B cell (primary cell): ENCODE data around the gene HNRNPK. TPM values are rescaled to one million over a fixed set of nuclear protein-coding genes. Genes with fewer than 3 reads are reported as not detected.

Source experiments
- ATAC-seq: fragments of 200-7000 bp; cut with Tn5 transposase; one replicate; pipeline ENCODE4 v1.10.0; 2021; ENCODE audit warnings: low read depth, mild to moderate bottlenecking, moderate number of reproducible peaks, moderate library complexity
- CTCF ChIA-PET: fragments of 350-600 bp; sonication (Branson Sonifier 250); formaldehyde crosslinking; loops from one replicate; lab custom pipeline; 2021; ENCODE audit warnings: antibody characterized with exemption, inconsistent platforms; lab: Charles Lee
- POLR2A ChIA-PET: fragments of 350-600 bp; sonication (Branson Sonifier 250); formaldehyde crosslinking; loops from one replicate; lab custom pipeline; 2021; ENCODE audit warnings: antibody characterized with exemption; lab: Charles Lee
- DNase-seq: peaks from one replicate; pipeline ENCODE4 v3.0.0; 2013
- H2AFZ ChIP-seq: 2 replicates; pipeline ENCODE4 v1.6.1; 2012; ENCODE audit warnings: mild to moderate bottlenecking, low read depth, low read length; ENCODE audit not compliant: insufficient read depth, poor library complexity, severe bottlenecking
- H3K27ac ChIP-seq, 2 donors: 1 replicate in 1 of 2; 2 replicates in 1 of 2; pipeline ENCODE4 v1.5.1; 2012 to 2013; ENCODE audit warnings: low read length in 2 of 2, mild to moderate bottlenecking in 2 of 2, moderate library complexity in 1 of 2
- H3K27me3 ChIP-seq, 4 experiments: fragments of 200-600 bp in 1 of 4; sonication (generic) in 1 of 4; replicated peaks in 1 of 4; 1 replicate in 2 of 4; 2 replicates in 2 of 4; pipeline versions ENCODE4 v1.6.1 to v1.7.0; 2013 to 2016; ENCODE audit warnings: low read length in 3 of 4, mild to moderate bottlenecking in 2 of 4, mixed read lengths in 1 of 4, moderate library complexity in 1 of 4; ENCODE audit not compliant: insufficient read depth in 4 of 4, control insufficient read depth in 3 of 4; ENCODE audit errors: control extremely low read depth in 1 of 4
- H3K36me3 ChIP-seq, 2 experiments: replicated peaks in 1 of 2; 1 replicate in 1 of 2; 2 replicates in 1 of 2; pipeline versions ENCODE4 v1.6.1 to v1.7.1; 2013; ENCODE audit warnings: low read length in 1 of 2; ENCODE audit not compliant: insufficient read depth in 2 of 2, control insufficient read depth in 1 of 2; ENCODE audit errors: control extremely low read depth in 1 of 2, extremely low read depth in 1 of 2
- H3K4me1 ChIP-seq, 2 donors: fragments of 200-600 bp in 1 of 2; sonication (generic) in 1 of 2; 1 replicate in 1 of 2; 2 replicates in 1 of 2; pipeline versions ENCODE4 v1.5.1 to v1.6.1; 2013 to 2017; ENCODE audit warnings: low read length in 2 of 2; ENCODE audit not compliant: control insufficient read depth in 2 of 2, insufficient read depth in 2 of 2
- H3K4me2 ChIP-seq: replicated peaks from 2 replicates; pipeline ENCODE3; 2012; ENCODE audit warnings: mild to moderate bottlenecking, low read depth, low read length; ENCODE audit not compliant: poor library complexity, severe bottlenecking
- H3K4me3 ChIP-seq, 5 experiments: fragments of 200-600 bp in 1 of 5; sonication (generic) in 1 of 5; 1 replicate in 3 of 5; 2 replicates in 2 of 5; pipeline versions ENCODE4 v1.5.1 to v1.7.0; 2011 to 2016; ENCODE audit warnings: low read length in 4 of 5, mild to moderate bottlenecking in 4 of 5, low read depth in 2 of 5, control low read depth in 1 of 5, moderate library complexity in 1 of 5; ENCODE audit not compliant: insufficient read depth in 1 of 5; ENCODE audit errors: control extremely low read depth in 1 of 5, extremely low read depth in 1 of 5
- H3K79me2 ChIP-seq: fragments of 200-600 bp; sonication (generic); one replicate; pipeline ENCODE4 v1.6.0; 2016; ENCODE audit warnings: low read length; ENCODE audit not compliant: control insufficient read depth, insufficient read depth
- H3K9ac ChIP-seq: fragments of 200-600 bp; sonication (generic); 2 replicates; pipeline ENCODE4 v1.6.1; 2017; ENCODE audit warnings: mild to moderate bottlenecking, low read length, moderate library complexity
- H3K9me3 ChIP-seq, 3 donors: one replicate each; pipeline versions ENCODE4 v1.6.1 to v1.7.1; 2013; ENCODE audit warnings: low read length in 2 of 3; ENCODE audit not compliant: control insufficient read depth in 2 of 3, insufficient read depth in 1 of 3; ENCODE audit errors: control extremely low read depth in 1 of 3
- H4K20me1 ChIP-seq: 2 replicates; pipeline ENCODE4 v1.6.0; 2012; ENCODE audit warnings: mild to moderate bottlenecking, low read length; ENCODE audit not compliant: insufficient read depth, control insufficient read depth, poor library complexity, severe bottlenecking
- H3K27ac Mint-ChIP-seq: one replicate; pipeline ENCODE4 v1.8.0; 2021; ENCODE audit warnings: mixed read lengths
- H3K27me3 Mint-ChIP-seq: one replicate; pipeline ENCODE4 v1.8.0; 2021; ENCODE audit warnings: mixed read lengths
- H3K4me1 Mint-ChIP-seq: one replicate; pipeline ENCODE4 v1.8.0; 2021; ENCODE audit warnings: mixed read lengths
- H3K4me3 Mint-ChIP-seq: one replicate; pipeline ENCODE4 v1.8.0; 2021; ENCODE audit warnings: mixed read lengths
- H3K9me3 Mint-ChIP-seq: one replicate; pipeline ENCODE4 v1.8.0; 2022; ENCODE audit warnings: mixed read lengths; ENCODE audit not compliant: insufficient read depth
- CTCF ChIP-seq: fragments of 200-600 bp; IDR thresholded peaks from one replicate; pipeline ENCODE4 v1.8.0; 2022; ENCODE audit warnings: antibody characterized with exemption, mild to moderate bottlenecking
- EZH2 ChIP-seq: IDR thresholded peaks from 2 replicates; pipeline ENCODE4 v1.6.1; 2012; ENCODE audit warnings: borderline replicate concordance, low read depth, mild to moderate bottlenecking, moderate library complexity, low read length; ENCODE audit not compliant: insufficient read depth, poor library complexity, severe bottlenecking
- WGBS: methylation state at CpG from one replicate; pipeline ENCODE4 v1.1.5; 2013; ENCODE audit warnings: missing lambda C conversion rate; ENCODE audit not compliant: insufficient coverage; 5-methylcytosine and 5-hydroxymethylcytosine counted together
- intact Hi-C: fragments of 100-400 bp; cut with micrococcal nuclease; formaldehyde crosslinking; loops from one replicate; pipeline ENCODE4 v1.10.0; 2022
- polyA plus RNA-seq: library from polyadenylated mRNA; depleted of rRNA; stranded (reverse); fragments of >200 nt; gene quantifications from 2 replicates; pipeline ENCODE4 v1.2.3, GENCODE V29; 2012
- total RNA-seq, 2 donors: library from RNA; stranded (reverse); fragments of 120-200 nt in 1 of 2; gene quantifications; 1 replicate in 1 of 2; 2 replicates in 1 of 2; pipeline versions ENCODE4 v1.2.3 to v1.2.4, GENCODE V29; 2013 to 2022

Gene HNRNPK
- total and polyA plus RNA-seq, 2 donors (not counting 1 experiment from before 2014, with no cell fraction given) = 210 to 524 TPM

GRCh38 chr9:84001621-84002020 is 21.6 kb upstream of the HNRNPK start:
- Histone ChIP-seq H4K20me1 (no peaks in the 10 kb centered on the region), H3K27ac (peak overlapping the region in 1 of 2 donors; percentile 40), H3K9me3 (no peaks in the 10 kb centered on the region), H3K4me2 (no peak overlapping the region), H3K79me2 (peaks cover 8% of the 10 kb centered on the region), H2AFZ (no peak overlapping the region), H3K27me3 (no peaks in the 10 kb centered on the region), H3K4me1 (peaks cover 0 to 11% of the 10 kb centered on the region in 2 donors), H3K36me3 (peaks cover 0 to 15% of the 10 kb centered on the region in 2 experiments), H3K9ac (no peak overlapping the region), H3K4me3 (no peak overlapping the region)
- TF ChIP-seq EZH2 = no peak
- no peak for TF ChIP-seq CTCF
- H3K27ac Mint-ChIP-seq = peak overlapping the region; percentile 50
- CTCF ChIA-PET = no interaction called here
- POLR2A ChIA-PET = no interaction called here
- no peak overlapping the region for H3K4me3 Mint-ChIP-seq
- no CpG with 5 or more reads among the region's 2 CpGs for WGBS
- H3K9me3 Mint-ChIP-seq = no peaks in the 10 kb centered on the region
- H3K4me1 Mint-ChIP-seq = peaks cover 13% of the 10 kb centered on the region
- intact Hi-C loops = no loop called here
- no peak for ATAC-seq
- no peaks in the 10 kb centered on the region for H3K27me3 Mint-ChIP-seq
- DNase-seq = no peak

- ATAC-seq (no peak), DNase-seq (no peak)
- peaks cover 0 to 11% of the 10 kb centered on the region in 2 donors for H3K4me1 ChIP-seq
- no peak overlapping the region for H3K4me2 ChIP-seq
- peaks cover 0 to 15% of the 10 kb centered on the region in 2 experiments for H3K36me3 ChIP-seq
- no peaks in the 10 kb centered on the region for H4K20me1 ChIP-seq
- H3K27me3 ChIP-seq = no peaks in the 10 kb centered on the region
- no peak overlapping the region for H3K4me3 ChIP-seq
- H3K27me3 Mint-ChIP-seq = no peaks in the 10 kb centered on the region
- no peak overlapping the region for H3K27ac ChIP-seq
- TF ChIP-seq EZH2 = no peak
- no peak for TF ChIP-seq CTCF
- H3K9ac ChIP-seq = no peak overlapping the region
- H3K79me2 ChIP-seq = peaks cover 23% of the 10 kb centered on the region
- POLR2A ChIA-PET = no interaction called here
- no peak overlapping the region for H2AFZ ChIP-seq
- H3K4me3 Mint-ChIP-seq = no peak overlapping the region
- H3K27ac Mint-ChIP-seq = no peak overlapping the region
- CTCF ChIA-PET = no interaction called here
- no peaks in the 10 kb centered on the region for H3K9me3 Mint-ChIP-seq
- WGBS = no CpG with 5 or more reads among the region's 3 CpGs
- intact Hi-C loops = no loop called here
- H3K9me3 ChIP-seq = no peaks in the 10 kb centered on the region
- H3K4me1 Mint-ChIP-seq = peaks cover 14% of the 10 kb centered on the region
Measured at GRCh38 chr9:84000186-84000585, 20.2 kb upstream of the HNRNPK start.
